GM19099 (cell line): ENCODE data around the gene KSR2.

Source experiments
- POLR2A ChIP-seq: IDR thresholded peaks from 3 replicates; pipeline ENCODE4 v1.6.1; 2011; ENCODE audit warnings: low read depth; ENCODE audit not compliant: insufficient read length; ENCODE audit errors: extremely low read depth

KSR2 gene

DNA sequence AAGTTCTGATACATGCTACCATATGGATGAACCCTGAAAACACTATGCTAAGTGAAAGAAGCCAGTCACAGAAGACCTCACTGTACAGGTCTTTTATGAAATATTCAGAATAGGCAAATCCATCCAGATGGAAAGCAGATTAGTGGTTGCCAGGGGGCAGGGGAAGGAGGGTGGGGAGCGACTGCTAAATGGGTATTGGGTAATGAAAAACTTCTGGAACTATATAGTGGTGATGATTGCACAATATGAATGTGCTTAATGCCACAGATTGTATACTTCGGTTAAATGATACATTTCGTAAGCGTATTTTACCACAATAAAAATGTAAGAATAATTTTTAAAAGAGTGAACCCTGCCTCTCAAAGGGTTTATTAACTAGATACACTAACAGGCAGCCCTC, 11.8 kb upstream of the KSR2 start:
- no peak for TF ChIP-seq POLR2A

- no peak for TF ChIP-seq POLR2A
Observed at GRCh38 chr12:117977373-117977772, 8.6 kb upstream of the KSR2 start.

GRCh38 chr12:117975006-117975405, 6.2 kb upstream of the KSR2 start:
- no peak for TF ChIP-seq POLR2A

GRCh38 chr12:117972301-117972700, 3.5 kb upstream of the KSR2 start:
- no peak for TF ChIP-seq POLR2A

- TF ChIP-seq POLR2A, result no peak
Observed at GRCh38 chr12:117970334-117970733, 1.5 kb upstream of the KSR2 start.

- no peak for TF ChIP-seq POLR2A
Observed at GRCh38 chr12:117968151-117968789, 520 bp downstream of the KSR2 start.

DNA sequence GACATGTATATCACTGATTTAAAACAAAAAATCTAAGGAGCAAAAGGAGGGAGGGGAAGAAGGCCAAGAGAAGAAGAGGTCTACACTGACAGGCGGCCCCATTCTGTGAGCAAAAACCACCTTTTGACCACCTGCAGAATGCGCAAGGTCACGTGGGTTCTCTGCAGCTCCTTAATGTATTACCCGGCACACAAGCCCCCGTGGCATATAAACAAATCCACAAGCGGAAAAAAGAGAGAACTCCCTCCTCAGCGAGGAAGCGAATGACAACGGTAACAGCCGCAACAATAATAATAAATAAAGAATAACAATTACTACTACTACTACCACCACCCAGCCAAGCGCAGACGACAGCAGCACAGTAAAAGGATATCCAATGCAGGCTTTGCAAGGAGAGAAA, 1.3 kb downstream of the KSR2 start:
- TF ChIP-seq POLR2A, result no peak

- no peak for TF ChIP-seq POLR2A
Observed at GRCh38 chr12:117967043-117967442, 1.7 kb downstream of the KSR2 start.

GRCh38 chr12:117966511-117966910, 2.3 kb downstream of the KSR2 start:
- TF ChIP-seq POLR2A, result no peak

DNA sequence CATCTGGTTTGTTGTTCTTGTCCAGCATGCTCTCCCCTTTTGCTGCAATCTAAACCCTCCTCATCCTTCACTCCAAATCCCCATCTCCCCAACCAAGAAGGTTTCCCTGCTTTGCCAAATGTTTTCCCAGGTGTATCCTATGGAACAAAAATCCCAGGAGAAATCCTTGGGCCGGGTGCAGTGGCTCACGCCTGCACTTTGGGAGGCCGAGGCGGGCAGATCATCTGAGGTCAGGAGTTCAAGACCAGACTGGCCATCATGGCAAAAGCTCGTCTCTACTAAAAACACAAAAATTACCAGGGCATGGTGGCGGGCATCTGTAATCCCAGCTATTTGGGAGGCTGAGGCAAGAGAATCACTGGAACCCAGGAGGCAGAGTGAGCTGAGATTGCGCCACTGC, 5.0 kb downstream of the KSR2 start:
- TF ChIP-seq POLR2A, result no peak

- no peak for TF ChIP-seq POLR2A
Observed at GRCh38 chr12:117936722-117937484, 31.9 kb downstream of the KSR2 start.

GRCh38 chr12:117933545-117933944, 35.2 kb downstream of the KSR2 start:
- no peak for TF ChIP-seq POLR2A

DNA sequence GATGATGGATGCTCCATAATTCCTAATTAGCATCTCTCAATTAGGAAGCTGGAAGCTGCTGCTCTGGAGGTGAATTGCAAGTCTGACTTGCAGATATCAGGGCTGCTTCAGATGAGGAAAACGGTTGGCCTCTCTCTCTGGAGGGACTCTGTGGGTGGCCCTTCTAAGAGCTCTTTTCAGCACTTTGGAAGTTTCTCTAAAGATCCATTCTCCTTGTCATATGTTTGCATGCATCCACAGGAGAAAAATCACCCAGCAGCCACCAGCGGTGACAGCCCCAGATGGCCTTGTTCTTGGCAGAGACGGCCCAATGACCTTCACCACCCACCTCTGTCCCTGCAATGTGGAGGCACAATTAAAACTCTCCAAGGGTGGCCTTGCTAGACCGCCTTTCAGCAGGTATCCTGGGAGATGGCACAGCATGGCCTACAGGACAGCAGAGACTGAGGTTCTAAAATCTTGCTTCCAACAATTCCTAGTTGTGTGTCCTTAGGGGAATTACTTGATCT, 42.3 kb downstream of the KSR2 start:
- no peak for TF ChIP-seq POLR2A

GRCh38 chr12:117921929-117922777, 46.6 kb downstream of the KSR2 start:
- no peak for TF ChIP-seq POLR2A

DNA sequence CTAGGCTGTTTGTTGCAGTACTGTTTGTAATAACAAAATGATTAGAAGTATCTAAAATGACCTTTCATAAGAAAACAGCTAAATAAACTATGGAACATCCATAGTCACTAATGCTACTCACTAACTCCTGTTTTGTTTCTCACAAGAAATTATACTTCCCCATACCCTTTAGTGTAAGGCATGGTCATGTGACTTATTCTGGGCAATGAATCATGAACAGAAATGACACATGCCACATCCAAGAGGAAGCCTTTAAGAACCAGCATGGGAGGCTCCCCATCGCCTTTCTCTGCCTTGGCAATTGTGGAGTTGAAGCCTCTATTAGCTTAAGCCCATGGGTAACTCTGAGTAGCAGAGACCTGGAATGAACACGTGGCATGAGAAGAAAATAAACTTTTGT, 49.3 kb downstream of the KSR2 start:
- no peak for TF ChIP-seq POLR2A
